Skeletal muscle satellite cell (primary cell): ENCODE data around the gene SDK1.

Experiments used
- H3K27me3 ChIP-seq: 2 replicates; pipeline ENCODE4 v1.7.0; 2013; ENCODE audit warnings: low read length; ENCODE audit not compliant: control insufficient read depth, insufficient read depth
- H3K36me3 ChIP-seq: 2 replicates; pipeline ENCODE4 v1.7.0; 2013; ENCODE audit warnings: mild to moderate bottlenecking, control low read depth, low read length; ENCODE audit not compliant: insufficient read depth
- H3K4me1 ChIP-seq: 2 replicates; pipeline ENCODE4 v1.7.0; 2013; ENCODE audit warnings: low read length; ENCODE audit not compliant: control insufficient read depth, insufficient read depth
- H3K4me2 ChIP-seq: 2 replicates; pipeline ENCODE4 v1.7.0; 2013; ENCODE audit warnings: mild to moderate bottlenecking, low read length
- H3K4me3 ChIP-seq: 2 replicates; pipeline ENCODE4 v1.7.0; 2013; ENCODE audit warnings: low read length
- H3K9ac ChIP-seq: 2 replicates; pipeline ENCODE4 v1.7.0; 2013; ENCODE audit warnings: mild to moderate bottlenecking, low read depth, low read length, moderate library complexity
- H3K9me3 ChIP-seq: replicated peaks from 2 replicates; pipeline ENCODE4 v1.7.0; 2013; ENCODE audit warnings: mild to moderate bottlenecking, control low read depth, low read length

Gene SDK1

DNA sequence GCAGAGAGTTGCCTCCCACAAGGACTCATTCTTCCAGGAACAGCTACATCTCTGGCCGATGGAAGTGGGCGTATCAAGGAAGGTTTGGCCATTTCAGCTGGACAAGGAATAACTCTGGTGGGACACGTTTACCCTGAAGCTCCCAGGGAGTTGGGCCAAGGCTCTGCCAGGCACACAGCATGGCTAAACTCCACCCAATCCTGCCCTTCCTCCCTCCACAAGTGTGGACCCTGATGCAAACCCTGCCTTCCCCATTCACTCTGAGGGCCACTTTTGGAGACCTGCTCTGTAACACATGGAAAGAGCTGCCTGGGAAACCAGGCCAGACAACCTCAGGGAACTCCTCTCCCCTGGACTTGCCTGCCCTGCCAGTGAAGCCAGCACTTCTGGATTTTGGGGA lies 973.2 kb downstream of the SDK1 start:
- H3K4me1 ChIP-seq = no peaks in the 10 kb centered on the region
- H3K4me3 ChIP-seq = no peak overlapping the region
- H3K36me3 ChIP-seq = no peaks in the 10 kb centered on the region
- no peak overlapping the region for H3K9ac ChIP-seq
- H3K27me3 ChIP-seq = no peaks in the 10 kb centered on the region
- H3K4me2 ChIP-seq = no peak overlapping the region
- H3K9me3 ChIP-seq = peaks cover 2% of the 10 kb centered on the region

DNA sequence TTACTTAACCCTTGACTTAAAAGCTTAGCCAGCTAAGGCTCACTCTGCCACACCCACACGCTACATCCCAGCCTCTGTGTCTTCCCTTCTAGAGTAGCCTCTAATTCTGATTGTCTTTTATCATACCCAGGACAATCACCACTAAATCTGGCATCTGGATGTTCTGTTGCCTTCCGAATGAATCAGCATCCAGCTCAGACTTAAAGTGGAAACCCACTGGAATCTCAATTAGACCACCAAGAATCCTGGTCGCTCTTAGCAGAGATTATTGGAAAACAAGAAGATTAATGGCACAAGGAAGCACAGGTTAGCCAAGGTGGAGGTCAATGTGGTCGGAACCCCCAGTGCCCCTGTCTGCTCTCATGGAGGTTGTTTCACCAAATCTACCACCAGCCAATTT lies 976.9 kb downstream of the SDK1 start:
- H3K9ac ChIP-seq = no peak overlapping the region
- H3K4me3 ChIP-seq = no peak overlapping the region
- no peaks in the 10 kb centered on the region for H3K36me3 ChIP-seq
- no peaks in the 10 kb centered on the region for H3K27me3 ChIP-seq
- peaks cover 2% of the 10 kb centered on the region for H3K9me3 ChIP-seq
- no peak overlapping the region for H3K4me2 ChIP-seq
- H3K4me1 ChIP-seq = no peaks in the 10 kb centered on the region

DNA sequence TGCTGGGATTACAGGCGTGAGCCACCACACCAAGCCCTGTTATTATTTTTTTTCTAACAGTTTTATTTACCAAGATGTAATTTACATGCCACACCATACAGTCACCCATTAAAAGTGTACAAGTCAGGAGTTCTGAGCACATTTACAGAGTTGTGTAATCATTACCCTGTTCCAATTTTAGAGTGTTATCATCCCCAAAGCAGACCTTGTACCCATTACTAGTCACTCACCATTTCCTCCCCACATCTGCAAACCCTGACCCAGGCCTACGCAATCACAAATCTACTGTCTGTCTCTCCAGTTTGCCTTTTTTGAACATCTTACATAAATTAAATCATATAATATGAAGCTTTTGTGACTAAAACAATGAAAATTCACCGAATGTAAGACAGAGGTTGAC lies 978.2 kb downstream of the SDK1 start:
- H3K9ac ChIP-seq = no peak overlapping the region
- no peak overlapping the region for H3K4me3 ChIP-seq
- no peaks in the 10 kb centered on the region for H3K36me3 ChIP-seq
- H3K4me2 ChIP-seq = no peak overlapping the region
- H3K4me1 ChIP-seq = no peaks in the 10 kb centered on the region
- peaks cover 2% of the 10 kb centered on the region for H3K9me3 ChIP-seq
- no peaks in the 10 kb centered on the region for H3K27me3 ChIP-seq

DNA sequence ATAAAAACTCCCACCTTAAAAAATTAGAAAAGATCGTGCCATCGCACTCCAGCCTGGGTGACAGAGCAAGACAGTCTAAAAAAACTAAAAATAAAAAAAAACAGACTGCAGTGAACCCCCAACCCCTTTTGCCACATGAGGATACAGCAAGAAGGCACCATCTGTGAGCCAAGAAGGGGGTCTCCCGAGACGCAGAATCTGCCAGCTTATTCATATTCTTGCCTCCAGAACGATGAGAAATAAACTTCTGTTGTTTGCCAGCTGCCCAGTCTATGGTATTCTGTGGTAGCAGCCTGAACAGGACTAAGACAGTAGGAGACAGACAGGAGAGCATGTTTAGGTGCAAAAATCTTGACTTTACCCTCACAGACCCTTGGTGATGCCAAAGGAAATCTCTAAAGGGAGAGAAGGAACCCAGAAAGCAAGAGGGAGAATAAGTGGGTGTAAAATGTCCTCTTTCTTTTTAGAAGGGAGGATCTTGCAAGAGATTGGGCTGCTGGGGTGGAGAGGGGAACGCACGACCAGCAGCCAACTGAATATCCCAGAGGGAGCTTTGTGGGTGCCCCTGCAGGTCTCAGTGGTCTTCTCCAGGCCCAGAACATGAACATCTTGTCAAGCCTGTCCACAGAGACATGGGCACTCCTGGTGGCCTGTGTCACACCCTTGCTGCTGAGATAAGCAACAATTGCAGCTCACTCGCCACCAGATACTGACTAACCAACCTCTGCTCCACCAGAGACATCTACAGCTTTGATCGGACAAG lies 980.4 kb downstream of the SDK1 start:
- Histone ChIP-seq H3K27me3 (no peaks in the 10 kb centered on the region), H3K9me3 (no peaks in the 10 kb centered on the region), H3K9ac (no peak overlapping the region), H3K36me3 (no peaks in the 10 kb centered on the region), H3K4me1 (no peaks in the 10 kb centered on the region), H3K4me3 (no peak overlapping the region), H3K4me2 (no peak overlapping the region)

DNA sequence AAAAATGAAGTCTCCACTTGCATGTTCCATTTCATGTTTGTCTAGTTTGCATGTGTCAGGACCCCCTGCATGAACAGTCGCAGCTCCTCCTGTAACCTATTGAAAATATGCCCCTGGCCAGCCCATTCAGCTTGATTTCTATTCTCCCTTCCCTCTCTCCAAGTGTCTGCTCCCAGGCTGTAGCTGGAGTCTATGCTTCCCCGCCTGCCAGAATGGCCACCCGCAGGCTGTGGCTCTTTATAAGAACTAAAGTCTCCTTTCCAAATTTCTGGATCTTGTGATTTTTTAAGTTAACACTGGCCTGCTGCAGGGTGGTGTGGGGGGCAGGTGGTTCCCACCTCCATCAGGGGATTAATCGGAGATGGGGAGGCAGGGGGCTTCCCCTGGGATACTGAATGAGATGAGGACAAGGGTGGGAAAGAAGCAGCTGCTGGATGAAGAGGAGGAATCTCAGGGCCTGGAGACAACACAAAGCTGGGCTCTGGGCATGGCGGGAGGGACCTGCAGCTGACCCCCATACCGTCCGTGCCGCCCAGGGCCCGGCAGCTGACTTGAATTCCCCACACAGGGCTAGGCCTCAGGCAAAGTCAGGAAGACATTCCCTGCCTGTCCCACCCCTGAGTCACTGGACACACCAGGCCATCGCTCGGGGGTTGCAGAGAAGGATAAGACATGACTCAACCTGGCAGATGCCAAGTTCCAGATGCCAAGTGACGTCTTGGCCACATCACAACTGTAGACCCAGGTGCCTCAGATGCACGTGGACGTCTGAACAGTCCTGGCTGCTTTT lies 981.6 kb downstream of the SDK1 start:
- no peaks in the 10 kb centered on the region for H3K4me1 ChIP-seq
- H3K4me2 ChIP-seq = no peak overlapping the region
- H3K9me3 ChIP-seq = no peaks in the 10 kb centered on the region

DNA sequence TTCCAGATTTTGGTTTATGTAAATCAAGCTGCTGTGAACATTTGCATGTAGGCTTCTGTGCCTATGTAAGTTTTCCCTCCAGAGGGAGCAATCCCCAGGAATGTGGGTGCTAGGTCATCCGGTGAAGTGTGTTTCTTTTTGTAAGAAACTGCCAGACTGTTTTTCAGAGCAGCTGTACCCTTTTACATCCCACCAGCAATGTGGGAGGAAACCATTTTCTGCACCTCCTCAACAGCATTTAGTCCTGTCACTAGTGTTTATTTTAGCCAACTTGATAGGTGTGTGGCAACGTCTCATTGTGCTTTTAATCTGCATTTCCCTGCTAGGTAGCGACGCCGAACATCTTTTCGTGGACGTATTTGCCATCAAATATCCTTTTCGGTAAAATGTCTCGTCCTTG lies 985.3 kb downstream of the SDK1 start:
- H3K4me3 ChIP-seq = no peak overlapping the region

More for the DNA sequence above, 981.6 kb downstream of the SDK1 start:
- no peak overlapping the region for H3K9ac ChIP-seq
- H3K4me3 ChIP-seq = no peak overlapping the region
- no peaks in the 10 kb centered on the region for H3K27me3 ChIP-seq
- no peaks in the 10 kb centered on the region for H3K36me3 ChIP-seq

DNA sequence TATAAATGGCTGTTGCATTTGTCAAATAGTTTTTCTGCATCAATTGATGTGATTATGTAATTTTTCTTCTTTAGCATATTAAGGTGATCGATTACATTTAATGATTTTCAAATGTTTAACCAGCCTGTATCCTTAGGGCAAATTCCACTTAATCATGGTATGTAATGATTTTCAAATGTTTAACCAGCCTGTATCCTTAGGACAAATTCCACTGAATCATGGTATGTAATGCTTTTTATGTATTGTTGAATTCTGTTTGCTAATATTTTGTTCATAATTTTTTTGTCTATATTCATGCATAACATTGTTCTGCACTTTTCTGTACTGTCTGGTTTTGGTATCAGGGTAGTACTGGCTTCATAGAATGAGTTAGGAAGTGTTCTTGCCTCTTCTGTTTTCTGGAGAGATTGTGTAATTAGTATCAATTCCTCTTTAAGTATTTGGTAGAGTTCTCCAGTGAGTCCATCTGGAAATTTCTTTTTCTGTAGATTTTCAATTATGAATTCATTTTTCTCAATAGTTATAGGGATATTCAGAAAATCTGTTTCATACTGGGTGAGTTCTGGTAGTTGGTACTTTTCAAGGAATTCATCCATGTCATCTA lies 987.8 kb downstream of the SDK1 start:
- Histone ChIP-seq H3K36me3 (no peaks in the 10 kb centered on the region), H3K27me3 (no peaks in the 10 kb centered on the region), H3K4me3 (no peak overlapping the region), H3K4me1 (no peaks in the 10 kb centered on the region), H3K9me3 (no peaks in the 10 kb centered on the region), H3K9ac (no peak overlapping the region), H3K4me2 (no peak overlapping the region)

More for the DNA sequence above, 985.3 kb downstream of the SDK1 start:
- Histone ChIP-seq H3K4me2 (no peak overlapping the region), H3K27me3 (no peaks in the 10 kb centered on the region), H3K9ac (no peak overlapping the region), H3K36me3 (no peaks in the 10 kb centered on the region), H3K9me3 (no peaks in the 10 kb centered on the region), H3K4me1 (no peaks in the 10 kb centered on the region)

DNA sequence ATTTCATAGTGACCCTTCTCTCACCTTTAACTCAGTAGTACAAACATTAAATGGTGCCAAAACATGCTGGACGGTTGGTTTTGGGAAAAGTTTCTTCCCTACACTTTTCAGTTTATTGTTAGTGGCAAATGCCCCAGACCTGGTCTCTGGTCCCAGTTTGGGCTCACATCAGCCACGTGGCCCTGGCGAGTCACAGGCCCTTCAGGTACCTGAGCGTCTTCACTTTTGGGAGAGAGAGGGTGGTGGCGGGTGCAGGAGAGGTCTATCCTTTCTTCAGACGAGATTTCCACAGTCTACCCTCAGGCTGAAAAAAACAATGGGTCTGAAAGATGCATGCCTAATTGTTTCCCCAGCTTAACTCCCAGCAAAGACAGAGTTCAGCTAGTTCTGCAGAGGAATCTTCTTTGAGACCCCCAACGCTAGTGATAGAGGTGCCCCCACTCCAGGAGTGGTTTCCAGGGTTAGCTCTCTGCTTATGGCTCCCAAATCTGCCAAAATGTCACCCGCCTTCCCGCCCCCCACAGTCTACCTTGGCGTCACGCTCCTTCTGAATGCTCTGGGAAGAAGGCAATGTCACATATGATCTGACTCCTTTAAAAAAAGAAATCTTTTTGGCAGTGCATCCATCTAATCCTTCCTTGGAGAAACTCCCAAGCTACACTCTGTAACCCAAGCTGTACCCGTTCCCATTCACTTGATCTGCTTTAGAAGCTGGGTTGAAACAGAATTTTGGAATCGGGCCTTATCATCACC lies 996.3 kb downstream of the SDK1 start:
- H3K4me2 ChIP-seq = no peak overlapping the region
- H3K4me3 ChIP-seq = no peak overlapping the region
- H3K4me1 ChIP-seq = no peaks in the 10 kb centered on the region
- no peaks in the 10 kb centered on the region for H3K27me3 ChIP-seq
- H3K9ac ChIP-seq = no peak overlapping the region
- H3K36me3 ChIP-seq = no peaks in the 10 kb centered on the region
- no peaks in the 10 kb centered on the region for H3K9me3 ChIP-seq

DNA sequence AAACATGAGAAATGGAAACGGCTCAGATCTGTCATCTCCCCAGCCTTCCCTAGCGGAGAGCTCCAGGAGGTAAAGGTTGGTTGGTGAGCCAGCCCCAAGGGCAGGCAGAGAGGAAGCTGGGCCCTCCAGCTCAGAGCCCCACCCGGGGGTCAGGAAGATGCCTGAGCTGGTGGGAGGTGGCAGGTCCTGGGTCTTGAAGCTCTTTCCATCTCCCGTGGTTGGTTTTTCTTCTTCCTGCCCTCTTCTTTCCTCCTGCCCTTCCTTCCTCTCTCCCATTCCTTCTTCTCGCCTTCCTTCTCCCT lies 996.8 kb downstream of the SDK1 start:
- no peak overlapping the region for H3K9ac ChIP-seq
- no peaks in the 10 kb centered on the region for H3K4me1 ChIP-seq
- H3K27me3 ChIP-seq = no peaks in the 10 kb centered on the region
- H3K4me3 ChIP-seq = no peak overlapping the region
- H3K4me2 ChIP-seq = no peak overlapping the region
- no peaks in the 10 kb centered on the region for H3K9me3 ChIP-seq
- H3K36me3 ChIP-seq = no peaks in the 10 kb centered on the region

DNA sequence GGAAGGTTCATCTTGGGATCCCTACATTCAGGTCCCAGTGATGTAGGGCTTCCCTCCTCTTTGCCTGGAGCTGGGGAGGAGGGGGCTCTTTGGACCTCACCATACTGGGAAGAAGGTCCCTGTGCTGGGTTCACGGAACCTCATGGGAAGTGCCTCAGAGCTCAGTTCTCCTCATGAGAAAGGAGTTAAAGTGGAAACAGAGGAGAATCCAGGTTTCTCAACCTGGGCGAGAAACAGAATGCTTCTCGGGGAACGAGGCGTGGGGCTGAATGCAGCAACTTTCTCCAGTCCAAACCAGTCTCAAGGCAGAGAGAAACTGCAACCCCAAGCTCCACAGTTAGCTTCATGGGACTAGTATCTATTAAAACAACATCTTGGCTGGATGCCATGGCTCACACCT lies 998.4 kb downstream of the SDK1 start:
- H3K4me2 ChIP-seq = no peak overlapping the region
- H3K36me3 ChIP-seq = no peaks in the 10 kb centered on the region
- no peaks in the 10 kb centered on the region for H3K4me1 ChIP-seq
- no peaks in the 10 kb centered on the region for H3K9me3 ChIP-seq
- H3K9ac ChIP-seq = no peak overlapping the region
- H3K4me3 ChIP-seq = no peak overlapping the region
- no peaks in the 10 kb centered on the region for H3K27me3 ChIP-seq

DNA sequence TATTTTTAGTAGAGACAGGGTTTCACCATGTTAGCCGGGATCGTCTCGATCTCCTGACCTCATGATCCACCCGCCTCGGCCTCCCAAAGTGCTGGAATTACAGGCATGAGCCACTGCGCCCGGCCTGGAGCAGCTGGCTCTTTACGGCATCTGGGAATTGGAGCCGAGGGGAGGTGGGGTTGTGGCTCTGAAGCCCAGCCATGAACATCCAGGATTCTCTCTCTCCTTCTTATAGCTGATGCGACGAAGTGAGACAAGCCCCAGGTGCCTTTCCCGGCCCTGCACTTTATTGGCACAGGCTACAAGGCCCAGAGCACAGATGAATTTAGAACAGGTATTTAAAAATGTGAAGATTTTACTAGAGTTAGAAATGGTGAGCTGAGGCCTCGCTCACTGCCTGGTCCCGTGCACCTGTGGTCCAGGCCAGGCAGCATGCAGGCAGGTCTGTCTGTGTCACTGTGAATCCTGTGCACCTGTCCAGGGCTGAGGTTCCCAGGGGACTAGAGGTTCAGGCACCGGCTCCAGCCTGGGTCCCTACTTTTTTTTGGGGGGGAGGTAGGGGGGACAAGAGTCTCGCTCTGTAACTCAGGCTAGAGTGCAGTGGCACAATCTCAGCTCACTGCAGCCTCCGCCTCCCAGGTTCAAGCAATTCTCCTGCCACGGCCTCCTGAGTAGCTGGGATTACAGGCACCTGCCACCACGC lies 1001.3 kb downstream of the SDK1 start:
- no peak overlapping the region for H3K4me2 ChIP-seq
- no peaks in the 10 kb centered on the region for H3K4me1 ChIP-seq
- no peaks in the 10 kb centered on the region for H3K36me3 ChIP-seq
- H3K27me3 ChIP-seq = no peaks in the 10 kb centered on the region
- no peak overlapping the region for H3K4me3 ChIP-seq
- no peaks in the 10 kb centered on the region for H3K9me3 ChIP-seq
- H3K9ac ChIP-seq = no peak overlapping the region
